Measurements from ENCODE around the gene DEGS1.

- TF ChIP-seq, protein P1, sequence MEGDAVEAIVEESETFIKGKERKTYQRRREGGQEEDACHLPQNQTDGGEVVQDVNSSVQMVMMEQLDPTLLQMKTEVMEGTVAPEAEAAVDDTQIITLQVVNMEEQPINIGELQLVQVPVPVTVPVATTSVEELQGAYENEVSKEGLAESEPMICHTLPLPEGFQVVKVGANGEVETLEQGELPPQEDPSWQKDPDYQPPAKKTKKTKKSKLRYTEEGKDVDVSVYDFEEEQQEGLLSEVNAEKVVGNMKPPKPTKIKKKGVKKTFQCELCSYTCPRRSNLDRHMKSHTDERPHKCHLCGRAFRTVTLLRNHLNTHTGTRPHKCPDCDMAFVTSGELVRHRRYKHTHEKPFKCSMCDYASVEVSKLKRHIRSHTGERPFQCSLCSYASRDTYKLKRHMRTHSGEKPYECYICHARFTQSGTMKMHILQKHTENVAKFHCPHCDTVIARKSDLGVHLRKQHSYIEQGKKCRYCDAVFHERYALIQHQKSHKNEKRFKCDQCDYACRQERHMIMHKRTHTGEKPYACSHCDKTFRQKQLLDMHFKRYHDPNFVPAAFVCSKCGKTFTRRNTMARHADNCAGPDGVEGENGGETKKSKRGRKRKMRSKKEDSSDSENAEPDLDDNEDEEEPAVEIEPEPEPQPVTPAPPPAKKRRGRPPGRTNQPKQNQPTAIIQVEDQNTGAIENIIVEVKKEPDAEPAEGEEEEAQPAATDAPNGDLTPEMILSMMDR (IDR thresholded peaks at IDR 0.05; ENCODE audit: poor library complexity): no peak
- TF ChIP-seq EZH2 (IDR thresholded peaks at IDR 0.05; ENCODE audit: borderline replicate concordance) (no peak), EZH2phosphoT487 (IDR thresholded peaks at IDR 0.05; ENCODE audit: low read depth, severe bottlenecking, unreplicated experiment) (no peak)
These were observed 33.3 kb downstream of the DEGS1 start for GRCh38 chr1:224216382-224216781.

All from hepatocyte (in vitro differentiated cells).